DND-41 (cell line): Measurements from ENCODE around the gene ELL2.

Source experiments
- ATAC-seq: fragments of 200-7000 bp; cut with Tn5 transposase; 3 replicates; pipeline ENCODE4 v1.9.1; 2021; ENCODE audit warnings: low read depth; ENCODE audit not compliant: insufficient read depth
- DNase-seq: peaks from one replicate; pipeline ENCODE4 v3.0.0-alpha.2; 2020
- H2AFZ ChIP-seq: 2 replicates; pipeline ENCODE4 v1.6.0; 2012; ENCODE audit warnings: low read depth, low read length
- H3K27ac ChIP-seq: 2 replicates; pipeline ENCODE4 v1.5.1; 2012; ENCODE audit warnings: low read length, inconsistent platforms
- H3K27me3 ChIP-seq: fragments of 200-600 bp; sonication (generic); 2 replicates; pipeline ENCODE4 v1.6.0; 2012; ENCODE audit warnings: low read length, mild to moderate bottlenecking, inconsistent platforms; ENCODE audit not compliant: insufficient read depth, poor library complexity
- H3K36me3 ChIP-seq: 2 replicates; pipeline ENCODE4 v1.5.1; 2012; ENCODE audit warnings: low read length, inconsistent platforms; ENCODE audit not compliant: insufficient read depth
- H3K4me1 ChIP-seq: 2 replicates; pipeline ENCODE4 v1.5.1; 2012; ENCODE audit warnings: mild to moderate bottlenecking, low read length; ENCODE audit not compliant: insufficient read depth
- H3K4me2 ChIP-seq: 2 replicates; pipeline ENCODE4 v1.6.0; 2012; ENCODE audit warnings: mild to moderate bottlenecking, moderate library complexity, low read length, inconsistent platforms; ENCODE audit not compliant: insufficient read depth
- H3K4me3 ChIP-seq, 2 experiments: fragments of 200-600 bp in 1 of 2; shearing (Covaris generic) in 1 of 2; 2 replicates each; pipeline ENCODE4 v1.5.1; 2012 to 2016; ENCODE audit warnings: inconsistent platforms in 2 of 2, low read length in 2 of 2, mild to moderate bottlenecking in 2 of 2, low read depth in 1 of 2, moderate library complexity in 1 of 2
- H3K79me2 ChIP-seq: 2 replicates; pipeline ENCODE4 v1.6.0; 2012; ENCODE audit warnings: low read length, inconsistent platforms; ENCODE audit not compliant: insufficient read depth
- H3K9ac ChIP-seq: 2 replicates; pipeline ENCODE4 v1.6.0; 2012; ENCODE audit warnings: low read depth, mild to moderate bottlenecking, inconsistent platforms, low read length, moderate library complexity
- H3K9me3 ChIP-seq: 2 replicates; pipeline ENCODE4 v1.5.1; 2012; ENCODE audit warnings: low read length, moderate library complexity, mild to moderate bottlenecking, inconsistent platforms; ENCODE audit not compliant: insufficient read depth, severe bottlenecking
- H4K20me1 ChIP-seq: 2 replicates; pipeline ENCODE4 v1.6.0; 2012; ENCODE audit warnings: low read length; ENCODE audit not compliant: insufficient read depth
- EZH2 ChIP-seq: IDR thresholded peaks from 3 replicates; pipeline ENCODE4 v1.6.1; 2012; ENCODE audit warnings: borderline replicate concordance, low read depth, mild to moderate bottlenecking, moderate library complexity, low read length, inconsistent platforms; ENCODE audit not compliant: severe bottlenecking
- TF ChIP-seq, protein P1 (sequence below): IDR thresholded peaks from 2 replicates; pipeline ENCODE4 v1.5.1; 2012; ENCODE audit warnings: borderline replicate concordance, low read length, moderate library complexity, mild to moderate bottlenecking; ENCODE audit not compliant: poor library complexity, severe bottlenecking; ENCODE audit errors: extremely low read depth

The ELL2 gene

DNA sequence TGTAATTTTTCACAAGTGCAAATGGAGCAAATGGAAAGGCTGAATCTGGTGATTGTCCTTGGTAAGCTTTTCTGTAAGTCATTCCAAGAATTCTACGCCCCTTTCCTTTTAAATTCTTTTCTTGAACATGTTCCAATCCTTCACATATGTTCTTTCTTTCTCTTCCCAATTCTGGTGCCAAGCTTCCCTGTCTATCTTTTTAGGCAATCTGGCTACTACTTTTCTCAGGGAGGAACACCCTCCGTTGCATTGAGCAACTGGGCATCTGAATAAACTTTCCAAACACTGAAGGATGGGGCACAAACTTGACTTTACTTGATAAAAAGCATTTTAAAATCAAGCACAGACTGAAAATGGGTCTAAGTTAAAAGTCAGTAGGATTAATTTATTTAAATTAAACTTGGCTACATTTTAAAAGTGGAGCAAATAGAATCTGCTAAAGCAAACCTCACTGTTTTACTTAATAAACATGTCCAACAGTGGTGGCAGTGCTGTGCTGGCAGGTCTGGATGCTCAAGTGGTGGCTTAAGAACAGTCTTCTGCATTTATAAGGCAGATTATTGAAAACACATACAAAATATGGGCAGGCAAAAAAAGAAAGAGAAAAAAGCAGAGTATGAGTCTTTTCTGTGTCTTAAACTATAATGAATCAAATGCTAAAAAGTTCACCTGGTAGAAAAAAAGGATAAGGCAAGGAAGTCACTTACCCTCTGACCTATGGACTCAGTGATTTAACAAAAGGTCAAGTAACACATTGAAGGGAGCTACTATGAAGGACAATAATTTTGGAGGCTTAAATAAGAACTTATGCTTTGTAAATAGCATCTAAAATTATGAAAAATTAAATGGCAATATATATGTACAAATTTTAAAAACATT is 5.4 kb downstream of the ELL2 start:
- no peaks in the 10 kb centered on the region for H3K4me1 ChIP-seq
- no peaks in the 10 kb centered on the region for H3K27me3 ChIP-seq
- H3K4me3 ChIP-seq = no peak overlapping the region
- H3K9me3 ChIP-seq = no peaks in the 10 kb centered on the region
- H3K36me3 ChIP-seq = no peaks in the 10 kb centered on the region
- H3K9ac ChIP-seq = no peak overlapping the region
- ATAC-seq = no peak
- no peak overlapping the region for H3K27ac ChIP-seq
- H4K20me1 ChIP-seq = no peaks in the 10 kb centered on the region
- no peak for DNase-seq
- H3K79me2 ChIP-seq = no peaks in the 10 kb centered on the region
- no peak overlapping the region for H3K4me2 ChIP-seq
- TF ChIP-seq EZH2 = no peak
- TF ChIP-seq, protein P1, sequence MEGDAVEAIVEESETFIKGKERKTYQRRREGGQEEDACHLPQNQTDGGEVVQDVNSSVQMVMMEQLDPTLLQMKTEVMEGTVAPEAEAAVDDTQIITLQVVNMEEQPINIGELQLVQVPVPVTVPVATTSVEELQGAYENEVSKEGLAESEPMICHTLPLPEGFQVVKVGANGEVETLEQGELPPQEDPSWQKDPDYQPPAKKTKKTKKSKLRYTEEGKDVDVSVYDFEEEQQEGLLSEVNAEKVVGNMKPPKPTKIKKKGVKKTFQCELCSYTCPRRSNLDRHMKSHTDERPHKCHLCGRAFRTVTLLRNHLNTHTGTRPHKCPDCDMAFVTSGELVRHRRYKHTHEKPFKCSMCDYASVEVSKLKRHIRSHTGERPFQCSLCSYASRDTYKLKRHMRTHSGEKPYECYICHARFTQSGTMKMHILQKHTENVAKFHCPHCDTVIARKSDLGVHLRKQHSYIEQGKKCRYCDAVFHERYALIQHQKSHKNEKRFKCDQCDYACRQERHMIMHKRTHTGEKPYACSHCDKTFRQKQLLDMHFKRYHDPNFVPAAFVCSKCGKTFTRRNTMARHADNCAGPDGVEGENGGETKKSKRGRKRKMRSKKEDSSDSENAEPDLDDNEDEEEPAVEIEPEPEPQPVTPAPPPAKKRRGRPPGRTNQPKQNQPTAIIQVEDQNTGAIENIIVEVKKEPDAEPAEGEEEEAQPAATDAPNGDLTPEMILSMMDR = no peak
- H2AFZ ChIP-seq = no peak overlapping the region

DNA sequence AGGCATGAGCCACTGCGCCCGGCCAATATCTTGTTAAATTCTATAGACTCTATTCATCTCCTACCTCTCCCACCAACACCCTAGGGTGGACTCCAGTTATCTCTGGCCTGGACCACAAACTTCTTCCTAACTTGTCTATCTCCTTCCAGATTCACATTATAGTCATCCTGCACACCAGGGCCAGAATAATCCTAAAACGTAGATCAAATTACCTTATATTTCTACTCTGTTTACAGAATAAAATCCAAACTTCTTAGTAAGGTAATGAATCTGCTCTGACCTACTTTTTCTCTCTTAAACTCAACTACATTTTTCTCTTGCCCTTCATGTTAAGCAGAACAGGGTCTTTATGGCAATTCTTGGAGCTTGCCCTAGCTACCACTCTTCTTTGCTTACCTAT is 6.9 kb downstream of the ELL2 start:
- no peaks in the 10 kb centered on the region for H3K9me3 ChIP-seq
- H4K20me1 ChIP-seq = no peaks in the 10 kb centered on the region
- no peak overlapping the region for H3K27ac ChIP-seq
- H3K4me2 ChIP-seq = no peak overlapping the region
- no peak overlapping the region for H3K4me3 ChIP-seq
- no peaks in the 10 kb centered on the region for H3K79me2 ChIP-seq
- no peaks in the 10 kb centered on the region for H3K27me3 ChIP-seq
- no peak for ATAC-seq
- no peak overlapping the region for H3K9ac ChIP-seq
- H3K4me1 ChIP-seq = no peaks in the 10 kb centered on the region
- TF ChIP-seq EZH2 = no peak
- TF ChIP-seq, protein P1 = no peak
- 0 out of 2 replicates have a peak overlapping the region, but pooled peaks have one; percentile 30 for H2AFZ ChIP-seq
- no peak for DNase-seq
- no peaks in the 10 kb centered on the region for H3K36me3 ChIP-seq

DNA sequence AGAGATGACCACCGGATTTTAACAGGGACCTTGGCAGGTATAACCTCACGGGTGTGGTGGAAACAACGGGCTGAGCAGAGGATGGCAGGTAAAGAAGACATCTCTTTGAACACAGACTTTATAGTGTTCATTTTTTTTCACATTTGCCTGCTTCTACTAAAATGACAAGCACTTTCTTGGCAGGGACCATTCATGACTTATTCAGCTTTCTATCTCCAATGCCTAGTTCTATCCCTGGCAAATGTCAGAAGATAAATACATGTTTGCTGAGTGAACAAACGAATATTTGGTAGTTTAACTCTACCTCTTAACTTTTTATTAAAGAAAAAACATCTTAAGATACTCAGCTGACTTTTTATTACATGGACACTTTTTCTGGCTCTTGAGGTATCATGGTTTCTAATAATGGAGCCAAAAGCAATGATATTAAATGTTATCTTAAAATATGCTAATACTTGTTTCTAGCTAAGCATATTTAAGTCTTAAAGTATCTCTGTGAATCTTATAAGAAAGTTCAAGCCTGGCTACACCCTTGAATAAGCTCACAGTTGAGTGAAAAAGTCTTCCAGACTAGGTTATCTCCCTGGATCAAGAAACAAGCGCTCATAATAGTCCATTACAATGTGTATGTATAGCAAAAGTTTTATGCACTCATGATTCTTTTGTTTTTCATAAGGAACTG is 8.5 kb downstream of the ELL2 start:
- no peak for ATAC-seq
- Histone ChIP-seq H3K9ac (no peak overlapping the region), H3K79me2 (no peaks in the 10 kb centered on the region)

More for the DNA sequence above, 8.5 kb downstream of the ELL2 start:
- Histone ChIP-seq H3K27ac (no peak overlapping the region), H3K9me3 (no peaks in the 10 kb centered on the region), H3K4me3 (no peak overlapping the region), H3K4me2 (no peak overlapping the region), H3K27me3 (no peaks in the 10 kb centered on the region), H4K20me1 (no peaks in the 10 kb centered on the region), H2AFZ (no peak overlapping the region), H3K36me3 (no peaks in the 10 kb centered on the region), H3K4me1 (no peaks in the 10 kb centered on the region)
- TF ChIP-seq, protein P1 = no peak
- no peak for TF ChIP-seq EZH2
- DNase-seq = no peak
